Stomach (tissue), 9 donors: Measurements from ENCODE around the gene HDGFL2. TPM values are rescaled to one million over a fixed set of nuclear protein-coding genes. Genes with fewer than 3 reads are reported as not detected.

Experiments
- DNase-seq, 2 donors: peaks; one replicate each; pipeline versions ENCODE4 v3.0.0 to v3.0.0-alpha.2; 2013 to 2019
- H3K27ac ChIP-seq, 5 donors: fragments of 200-600 bp in 4 of 5; sonication (generic) in 4 of 5; one replicate each; pipeline ENCODE4 v1.5.1; 2013 to 2019; ENCODE audit warnings: mild to moderate bottlenecking in 1 of 5, moderate library complexity in 1 of 5
- H3K27me3 ChIP-seq, 3 donors: fragments of 200-600 bp; sonication (generic); one replicate each; pipeline ENCODE4 v1.5.1; 2017 to 2019; ENCODE audit warnings: mixed run types in 1 of 3
- H3K36me3 ChIP-seq, 4 donors: fragments of 200-600 bp; sonication (generic); 1 replicate in 3 of 4; 2 replicates in 1 of 4; pipeline ENCODE4 v1.5.1; 2016 to 2019
- H3K4me1 ChIP-seq, 4 donors: fragments of 200-600 bp; sonication (generic); one replicate each; pipeline ENCODE4 v1.5.1; 2016 to 2019
- H3K4me3 ChIP-seq, 4 donors: fragments of 200-600 bp; sonication (generic) in 3 of 4; one replicate each; pipeline ENCODE4 v1.5.1; 2016 to 2019; ENCODE audit warnings: mild to moderate bottlenecking in 1 of 4
- H3K9me3 ChIP-seq, 4 donors: fragments of 200-600 bp; sonication (generic); one replicate each; pipeline ENCODE4 v1.5.1; 2016 to 2019
- EP300 ChIP-seq: sonication (generic); formaldehyde crosslinking; IDR thresholded peaks from one replicate; pipeline ENCODE4 v1.6.1; 2017; ENCODE audit warnings: antibody characterized with exemption
- POLR2A ChIP-seq, 4 donors: fragments of 450-650 bp; IDR thresholded peaks; one replicate each; pipeline ENCODE4 v1.6.1; 2016; ENCODE audit warnings: antibody characterized with exemption in 4 of 4, control low read depth in 2 of 4, mild to moderate bottlenecking in 1 of 4, moderate library complexity in 1 of 4
- POLR2AphosphoS5 ChIP-seq, 3 donors: sonication (generic); formaldehyde crosslinking; IDR thresholded peaks; one replicate each; pipeline ENCODE4 v1.6.1; 2016; ENCODE audit warnings: antibody characterized with exemption in 3 of 3
- WGBS, 5 donors: extraction: QIAGEN DNeasy Blood & Tissue Kit in 3 of 5; methylation state at CpG; one replicate each; pipeline versions ENCODE4 v1.1.5 to v1.1.7; 2013 to 2018; 5-methylcytosine and 5-hydroxymethylcytosine counted together
- intact Hi-C: fragments of 100-400 bp; cut with DNase I; formaldehyde crosslinking; loops from one replicate; pipeline ENCODE4 v1.15.1; 2023; ENCODE audit warnings: low total_unique reads
- polyA plus RNA-seq, 3 donors: library from polyadenylated mRNA; stranded (reverse); fragments of 200-250 nt; gene quantifications; one replicate each; pipeline ENCODE4 v1.2.3, GENCODE V29; 2013
- total RNA-seq, 5 donors: library from RNA; depleted of rRNA; stranded (reverse); fragments of >200 nt; gene quantifications; one replicate each; pipeline versions ENCODE4 v1.1.0 to v1.2.3, GENCODE V29; 2014 to 2016
- TF ChIP-seq, protein P1 (sequence below), 7 experiments: fragments of 450-650 bp in 4 of 7; fragments of 200-600 bp in 3 of 7; sonication (generic) in 3 of 7; IDR thresholded peaks; one replicate each; pipeline ENCODE4 v1.5.1; 2016 to 2019; ENCODE audit warnings: antibody characterized with exemption in 7 of 7, control low read depth in 2 of 7, mild to moderate bottlenecking in 1 of 7
- donor health status: healthy with polysubstance abuse.
- donor health status: Bipolar disorder and iron deficiency.
- donor health status: healthy.

The HDGFL2 gene
- total and polyA plus RNA-seq, 8 donors: 25.5 to 127 (median 35.0) TPM

DNA sequence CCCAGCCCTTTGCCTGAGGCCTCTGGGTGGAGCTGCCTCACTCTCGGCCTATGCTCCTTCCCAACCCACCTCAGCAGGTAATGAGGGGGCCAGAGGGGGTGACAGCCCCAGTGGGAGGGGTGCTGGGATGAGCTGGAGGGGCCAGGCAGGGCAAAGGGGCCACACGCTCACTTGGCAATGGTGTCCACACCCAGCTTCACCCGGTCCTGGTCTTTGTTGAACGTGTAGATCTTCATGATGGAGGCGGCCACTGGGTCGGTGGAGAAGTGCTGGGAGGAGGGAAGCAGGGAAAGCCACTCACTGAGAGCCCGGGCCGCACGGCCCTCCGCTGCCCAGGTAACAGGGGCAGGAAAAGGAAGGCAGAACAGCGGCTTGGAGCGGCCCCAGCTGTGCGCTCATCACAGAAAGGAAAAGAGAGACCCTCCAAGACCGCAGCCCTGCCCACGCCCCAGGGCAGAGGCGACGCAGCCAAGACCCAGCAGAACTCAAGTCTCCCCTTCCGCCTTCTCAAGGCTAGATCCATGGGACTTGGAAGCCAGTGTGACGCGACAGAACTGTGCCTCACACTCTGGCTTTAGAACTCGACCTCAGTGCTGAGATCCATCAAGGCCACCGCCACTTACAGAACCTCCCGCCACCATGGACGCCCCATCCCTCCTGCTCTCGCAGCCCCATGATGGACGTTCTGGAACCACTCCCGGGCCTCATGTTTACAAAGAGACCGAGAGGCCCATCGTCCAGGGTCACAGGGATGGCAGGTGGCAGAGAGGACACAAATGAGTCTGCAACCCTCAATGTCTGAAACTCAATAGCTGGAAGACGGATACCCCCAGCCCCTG, 23.7 kb upstream of the HDGFL2 start:
- peak overlapping the region in 3 of 5 donors; percentile 54 to 84 (median 65) for H3K27ac ChIP-seq
- H3K4me1 ChIP-seq: peaks cover 4 to 21% (median 13%) of the 10 kb centered on the region in 4 donors
- TF ChIP-seq POLR2AphosphoS5 (IDR thresholded peaks at IDR 0.05) (no peak), POLR2A (IDR thresholded peaks at IDR 0.05) (no peak), EP300 (no peak)
- TF ChIP-seq, protein P1, sequence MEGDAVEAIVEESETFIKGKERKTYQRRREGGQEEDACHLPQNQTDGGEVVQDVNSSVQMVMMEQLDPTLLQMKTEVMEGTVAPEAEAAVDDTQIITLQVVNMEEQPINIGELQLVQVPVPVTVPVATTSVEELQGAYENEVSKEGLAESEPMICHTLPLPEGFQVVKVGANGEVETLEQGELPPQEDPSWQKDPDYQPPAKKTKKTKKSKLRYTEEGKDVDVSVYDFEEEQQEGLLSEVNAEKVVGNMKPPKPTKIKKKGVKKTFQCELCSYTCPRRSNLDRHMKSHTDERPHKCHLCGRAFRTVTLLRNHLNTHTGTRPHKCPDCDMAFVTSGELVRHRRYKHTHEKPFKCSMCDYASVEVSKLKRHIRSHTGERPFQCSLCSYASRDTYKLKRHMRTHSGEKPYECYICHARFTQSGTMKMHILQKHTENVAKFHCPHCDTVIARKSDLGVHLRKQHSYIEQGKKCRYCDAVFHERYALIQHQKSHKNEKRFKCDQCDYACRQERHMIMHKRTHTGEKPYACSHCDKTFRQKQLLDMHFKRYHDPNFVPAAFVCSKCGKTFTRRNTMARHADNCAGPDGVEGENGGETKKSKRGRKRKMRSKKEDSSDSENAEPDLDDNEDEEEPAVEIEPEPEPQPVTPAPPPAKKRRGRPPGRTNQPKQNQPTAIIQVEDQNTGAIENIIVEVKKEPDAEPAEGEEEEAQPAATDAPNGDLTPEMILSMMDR (IDR thresholded peaks at IDR 0.05): no peak
- peaks cover 77 to 100% (median 96%) of the 10 kb centered on the region in 4 donors for H3K36me3 ChIP-seq
- peak in 1 of 2 donors; percentile 16 for DNase-seq
- WGBS, 5 donors: 71 to 82% (median 76%) methylated on average over 29 to 30 of the region's 30 CpGs
- H3K9me3 ChIP-seq: no peaks in the 10 kb centered on the region
- H3K27me3 ChIP-seq: no peaks in the 10 kb centered on the region
- intact Hi-C loops: no loop called here
- H3K4me3 ChIP-seq: no peak overlapping the region

DNA sequence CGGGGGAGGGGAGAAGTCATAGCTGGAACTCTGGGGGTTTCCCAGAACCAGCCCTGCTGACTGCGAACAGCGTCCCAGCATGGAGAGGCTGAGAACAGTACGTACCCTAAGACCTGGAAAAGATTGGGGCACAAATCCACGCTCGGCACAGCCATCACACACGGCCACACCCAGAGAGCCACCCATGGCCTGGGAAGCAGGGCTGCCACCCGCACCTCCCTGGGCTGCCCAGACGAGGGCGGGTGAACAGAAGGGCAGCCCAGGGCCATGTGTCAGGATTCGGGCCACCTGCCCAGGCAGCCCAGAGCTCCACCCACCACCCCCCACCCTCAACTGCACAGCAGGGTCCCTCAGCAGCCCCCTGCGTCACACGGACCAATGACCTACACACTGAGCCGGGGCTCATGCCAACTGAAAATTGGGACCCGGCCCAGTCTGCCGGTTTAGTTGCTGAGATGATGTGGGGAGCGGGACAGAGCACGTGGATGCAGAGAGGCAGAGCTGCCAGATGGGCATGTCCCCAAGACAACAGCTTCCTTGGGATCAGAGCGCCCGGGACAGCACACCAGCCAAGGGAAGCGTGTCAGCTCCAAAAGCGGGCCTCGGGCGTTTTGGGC, 23.0 kb upstream of the HDGFL2 start:
- TF ChIP-seq EP300: peak; percentile 46
- TF ChIP-seq POLR2A (IDR thresholded peaks at IDR 0.05): no peak
- peak in 1 of 3 donors; percentile 40 for TF ChIP-seq POLR2AphosphoS5 (IDR thresholded peaks at IDR 0.05)
- TF ChIP-seq, protein P1 (IDR thresholded peaks at IDR 0.05): no peak
- H3K27me3 ChIP-seq: no peaks in the 10 kb centered on the region
- peaks cover 4 to 23% (median 14%) of the 10 kb centered on the region in 4 donors for H3K4me1 ChIP-seq
- intact Hi-C loops: no loop called here
- peak in 1 of 2 donors; percentile 44 for DNase-seq
- H3K27ac ChIP-seq: peak overlapping the region in 3 of 5 donors; percentile 54 to 84 (median 65)
- peaks cover 85 to 100% (median 100%) of the 10 kb centered on the region in 4 donors for H3K36me3 ChIP-seq
- H3K9me3 ChIP-seq: no peaks in the 10 kb centered on the region
- no peak overlapping the region for H3K4me3 ChIP-seq
- WGBS, 5 donors: 62 to 83% (median 76%) methylated on average over 17 to 24 of the region's 24 CpGs

GRCh38 chr19:4449639-4450028, 22.5 kb upstream of the HDGFL2 start:
- TF ChIP-seq POLR2AphosphoS5 (IDR thresholded peaks at IDR 0.05) (no peak), EP300 (no peak), POLR2A (IDR thresholded peaks at IDR 0.05) (no peak)
- TF ChIP-seq, protein P1 (IDR thresholded peaks at IDR 0.05): no peak
- peak overlapping the region in 3 of 5 donors; percentile 54 to 84 (median 65) for H3K27ac ChIP-seq
- no peak overlapping the region for H3K4me3 ChIP-seq
- peaks cover 86 to 100% (median 100%) of the 10 kb centered on the region in 4 donors for H3K36me3 ChIP-seq
- 80 to 99% (median 86%) methylated on average over 9 of the region's 9 CpGs for WGBS, 5 donors
- H3K4me1 ChIP-seq: peaks cover 4 to 28% (median 16%) of the 10 kb centered on the region in 4 donors
- intact Hi-C loops: no loop called here
- DNase-seq: no peak
- H3K9me3 ChIP-seq: no peaks in the 10 kb centered on the region
- H3K27me3 ChIP-seq: no peaks in the 10 kb centered on the region

GRCh38 chr19:4452230-4452990, 19.7 kb upstream of the HDGFL2 start:
- intact Hi-C loops: no loop called here
- H3K27ac ChIP-seq: peak overlapping the region in 1 of 5 donors; percentile 46
- no peaks in the 10 kb centered on the region for H3K9me3 ChIP-seq
- H3K36me3 ChIP-seq: peaks cover 58 to 77% (median 75%) of the 10 kb centered on the region in 4 donors
- WGBS, 5 donors: 82 to 90% (median 89%) methylated on average over 16 to 24 of the region's 24 CpGs
- TF ChIP-seq, protein P1 (IDR thresholded peaks at IDR 0.05): no peak
- TF ChIP-seq EP300: no peak
- TF ChIP-seq POLR2A (IDR thresholded peaks at IDR 0.05): no peak
- TF ChIP-seq POLR2AphosphoS5 (IDR thresholded peaks at IDR 0.05): no peak
- peaks cover 19 to 53% (median 41%) of the 10 kb centered on the region in 4 donors for H3K4me1 ChIP-seq
- H3K4me3 ChIP-seq: no peak overlapping the region
- DNase-seq: no peak
- H3K27me3 ChIP-seq: no peaks in the 10 kb centered on the region
